Endothelial cell of umbilical vein (primary cell): ENCODE measurements around the gene SMARCD2. TPM values are rescaled to one million over a fixed set of nuclear protein-coding genes. Genes with fewer than 3 reads are reported as not detected.

Experiments
- BruUV-seq: library from RNA; stranded (reverse); fragments of 400-500 nt; replicated peaks from 2 replicates; lab custom pipeline; 2021; lab: Mats Ljungman, UMichigan
- CTCF ChIA-PET: fragments of 300-600, 350-600 bp; sonication (Branson Sonifier 250); formaldehyde crosslinking; loops from one replicate; lab custom pipeline; 2021; ENCODE audit warnings: antibody characterized with exemption, inconsistent platforms; lab: Charles Lee
- POLR2A ChIA-PET: fragments of 300-600, 350-600 bp; sonication (Branson Sonifier 250); formaldehyde crosslinking; loops from one replicate; lab custom pipeline; 2021; ENCODE audit warnings: antibody characterized with exemption, inconsistent platforms; lab: Charles Lee
- DNase-seq: peaks from one replicate; pipeline ENCODE4 v3.0.0-alpha.2; 2011; ENCODE audit warnings: low read depth, low spot score
- FAIRE-seq: peaks from 2 replicates; lab custom pipeline; 2011; peaks lifted over from hg19 to GRCh38; lab: Jason Lieb, UNC
- H2AFZ ChIP-seq: 2 replicates; pipeline ENCODE4 v1.6.0; 2012; ENCODE audit warnings: low read depth, low read length, control low read depth, inconsistent platforms
- H3K27ac ChIP-seq: 2 replicates; pipeline ENCODE4 v1.5.1; 2011; ENCODE audit warnings: low read depth, mild to moderate bottlenecking, control low read depth, low read length, moderate library complexity; ENCODE audit not compliant: insufficient read depth
- H3K27me3 ChIP-seq, 2 experiments: 2 replicates each; pipeline versions ENCODE4 v1.6.0 to v1.6.1; 2011; ENCODE audit warnings: low read length in 2 of 2, mixed read lengths in 1 of 2; ENCODE audit not compliant: control insufficient read depth in 2 of 2, insufficient read depth in 2 of 2
- H3K36me3 ChIP-seq, 2 experiments: 2 replicates in 1 of 2; 3 replicates in 1 of 2; pipeline ENCODE4 v1.5.1; 2011; ENCODE audit warnings: low read length in 2 of 2, mild to moderate bottlenecking in 1 of 2, moderate library complexity in 1 of 2; ENCODE audit not compliant: control insufficient read depth in 2 of 2, insufficient read depth in 2 of 2; ENCODE audit errors: extremely low read depth in 1 of 2
- H3K4me1 ChIP-seq: 3 replicates; pipeline ENCODE4 v1.5.1; 2011; ENCODE audit warnings: mild to moderate bottlenecking, low read length; ENCODE audit not compliant: control insufficient read depth, insufficient read depth; ENCODE audit errors: extremely low read depth
- H3K4me2 ChIP-seq: 2 replicates; pipeline ENCODE4 v1.6.1; 2011; ENCODE audit warnings: low read length, control low read depth, mixed read lengths; ENCODE audit not compliant: insufficient read depth
- H3K4me3 ChIP-seq, 3 experiments: fragments of 200-600 bp in 1 of 3; sonication (generic), shearing (Covaris generic) in 1 of 3; replicated peaks in 1 of 3; 2 replicates each; pipeline ENCODE4 v1.5.1; 2011 to 2016; ENCODE audit warnings: control low read depth in 3 of 3, low read length in 3 of 3, mild to moderate bottlenecking in 2 of 3, inconsistent platforms in 1 of 3, low read depth in 1 of 3, moderate library complexity in 1 of 3; ENCODE audit not compliant: insufficient read depth in 1 of 3
- H3K79me2 ChIP-seq: 2 replicates; pipeline ENCODE4 v1.6.0; 2012; ENCODE audit warnings: low read length, inconsistent platforms; ENCODE audit not compliant: control insufficient read depth, insufficient read depth
- H3K9ac ChIP-seq: replicated peaks from 2 replicates; pipeline ENCODE3; 2011; ENCODE audit warnings: low read length, control low read depth; ENCODE audit not compliant: insufficient read depth; ENCODE audit errors: extremely low read depth
- H3K9me1 ChIP-seq: replicated peaks from 3 replicates; pipeline ENCODE4 v1.6.0; 2011; ENCODE audit warnings: mild to moderate bottlenecking, low read length; ENCODE audit not compliant: control insufficient read depth, insufficient read depth; ENCODE audit errors: extremely low read depth
- H3K9me3 ChIP-seq: replicated peaks from 2 replicates; pipeline ENCODE4 v1.5.1; 2012; ENCODE audit warnings: low read length, inconsistent platforms; ENCODE audit not compliant: control insufficient read depth, insufficient read depth
- H4K20me1 ChIP-seq: replicated peaks from 2 replicates; pipeline ENCODE3; 2011; ENCODE audit warnings: mild to moderate bottlenecking, low read length; ENCODE audit not compliant: control insufficient read depth, insufficient read depth; ENCODE audit errors: extremely low read depth
- CTCF ChIP-seq, 2 donors: IDR thresholded peaks; 1 replicate in 1 of 2; 2 replicates in 1 of 2; pipeline ENCODE4 v1.5.1; 2011; ENCODE audit warnings: low read length in 2 of 2, mild to moderate bottlenecking in 2 of 2, moderate library complexity in 2 of 2, control low read depth in 1 of 2, inconsistent platforms in 1 of 2, low read depth in 1 of 2; ENCODE audit not compliant: insufficient read depth in 1 of 2; ENCODE audit errors: extremely low read depth in 1 of 2
- FOS ChIP-seq: IDR thresholded peaks from 2 replicates; pipeline ENCODE4 v1.6.1; 2011; ENCODE audit warnings: mild to moderate bottlenecking, low read length, moderate library complexity, borderline replicate concordance; ENCODE audit not compliant: insufficient read depth
- GATA2 ChIP-seq: IDR thresholded peaks from 2 replicates; pipeline ENCODE4 v1.7.0; 2011; ENCODE audit warnings: low read depth, mild to moderate bottlenecking, moderate library complexity, mixed read lengths, low read length; ENCODE audit not compliant: insufficient read length, insufficient read depth
- JUN ChIP-seq: IDR thresholded peaks from 2 replicates; pipeline ENCODE4 v1.6.1; 2011; ENCODE audit warnings: borderline replicate concordance, low read depth; ENCODE audit not compliant: insufficient read length, insufficient read depth
- MYC ChIP-seq: IDR thresholded peaks from one replicate; pipeline ENCODE4 v1.6.1; 2011; ENCODE audit warnings: mild to moderate bottlenecking, low read depth, low read length
- POLR2AphosphoS5 ChIP-seq: IDR thresholded peaks from 2 replicates; pipeline ENCODE4 v1.6.1; 2012; ENCODE audit warnings: low read depth, mild to moderate bottlenecking, control low read depth, low read length, moderate library complexity; ENCODE audit not compliant: insufficient read depth
- dilution Hi-C: fragments of 300-500 bp; cut with MboI; formaldehyde crosslinking; loops from one replicate; pipeline ENCODE4 v1.15.0; 2019; ENCODE audit warnings: low sequenced_read_pairs; ENCODE audit not compliant: extremely low pct_ligation_motif_present
- intact Hi-C: fragments of 100-400 bp; cut with micrococcal nuclease; formaldehyde crosslinking; loops from one replicate; pipeline ENCODE4 v1.10.0; 2022
- polyA plus RNA-seq, 4 experiments: library from polyadenylated mRNA; depleted of rRNA in 3 of 4; stranded (reverse) in 3 of 4; unstranded in 1 of 4; fragments of >200 nt; gene quantifications; 2 replicates each; pipeline versions ENCODE4 v1.2.1 to v1.2.3, GENCODE V29; 2011 to 2012; ENCODE audit warnings: missing spikeins in 1 of 4
- total RNA-seq: library from RNA; stranded (reverse); gene quantifications from 2 replicates; pipeline ENCODE4 v1.2.3, GENCODE V29; 2021

Gene SMARCD2
- total and polyA plus RNA-seq, 2 donors (not counting 3 experiments of a cell fraction or from before 2014, with no cell fraction given): 51.2 to 55.7 TPM

DNA sequence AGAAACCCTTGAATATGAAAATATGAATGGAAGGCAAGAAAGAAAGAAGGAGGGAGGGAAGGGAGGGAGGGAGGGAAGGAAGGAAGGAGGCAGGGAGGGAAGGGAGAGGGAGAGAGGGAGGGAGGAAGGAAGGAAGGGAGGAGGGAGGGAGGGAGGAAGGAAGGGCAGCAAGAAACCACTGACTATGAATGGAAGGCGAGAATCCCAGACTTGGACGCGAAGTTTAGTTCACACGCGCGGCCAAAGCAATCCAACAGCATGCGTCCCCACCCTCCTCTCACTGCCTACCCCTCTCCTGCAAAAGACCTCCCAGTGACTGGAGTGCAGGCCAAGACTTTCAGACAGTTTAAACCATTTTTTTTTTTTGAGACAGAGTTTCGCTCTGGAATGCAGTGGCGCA, 7.9 kb upstream of the SMARCD2 start:
- ChIA-PET CTCF (interaction anchor here (2.0 kb wide), 1 partner anchor 9 kb away, joined by 31 read pairs; no protein-coding TSS in a partner anchor), POLR2A (no interaction called here)
- Histone ChIP-seq H3K79me2 (no peaks in the 10 kb centered on the region), H3K9me1 (no peaks in the 10 kb centered on the region), H3K4me1 (no peaks in the 10 kb centered on the region), H3K27ac (no peak overlapping the region), H2AFZ (no peak overlapping the region), H4K20me1 (no peaks in the 10 kb centered on the region), H3K9ac (no peak overlapping the region), H3K4me3 (no peak overlapping the region), H3K36me3 (no peaks in the 10 kb centered on the region), H3K27me3 (peaks cover 1 to 3% of the 10 kb centered on the region in 2 experiments), H3K4me2 (no peak overlapping the region), H3K9me3 (no peaks in the 10 kb centered on the region)
- TF ChIP-seq CTCF (IDR thresholded peaks at IDR 0.05; ENCODE audit: extremely low read depth in 1 of 2, insufficient read depth in 1 of 2, low read depth in 1 of 2, low read length in 2 of 2): no peak
- TF ChIP-seq GATA2: no peak
- no peak for TF ChIP-seq FOS
- no peak for TF ChIP-seq JUN
- TF ChIP-seq MYC: no peak
- no peak for TF ChIP-seq POLR2AphosphoS5
- no TSS peak for BruUV-seq
- FAIRE-seq (no peak), DNase-seq (no peak)
- intact Hi-C loops: no loop called here
- dilution Hi-C loops: no loop called here
